Peyer's patch (tissue), 4 donors: ENCODE results near the gene MORN3. TPM values are rescaled to one million over a fixed set of nuclear protein-coding genes. Genes with fewer than 3 reads are reported as not detected.
"Not testable (repeated sequence)": the region's sequence is repeated elsewhere in the genome, so short reads cannot be mapped to it uniquely, and the experiment has no call there.

ENCODE experiments used
- DNase-seq, 3 donors: peaks; one replicate each; pipeline ENCODE4 v3.0.0-alpha.2; 2017 to 2019
- H3K27ac ChIP-seq, 4 donors: fragments of 200-600 bp; sonication (generic); one replicate each; pipeline ENCODE4 v1.5.1; 2016 to 2019
- H3K27me3 ChIP-seq, 2 donors: fragments of 200-600 bp; sonication (generic); one replicate each; pipeline ENCODE4 v1.5.1; 2019
- H3K36me3 ChIP-seq, 3 donors: fragments of 200-600 bp; sonication (generic); one replicate each; pipeline ENCODE4 v1.5.1; 2016 to 2019
- H3K4me1 ChIP-seq, 4 donors: fragments of 200-600 bp; sonication (generic); one replicate each; pipeline ENCODE4 v1.5.1; 2016 to 2019
- H3K4me3 ChIP-seq, 4 donors: fragments of 200-600 bp; sonication (generic); 1 replicate in 3 of 4; 2 replicates in 1 of 4; pipeline ENCODE4 v1.5.1; 2016 to 2019; ENCODE audit warnings: mild to moderate bottlenecking in 1 of 4
- H3K9me3 ChIP-seq, 4 donors: fragments of 200-600 bp; sonication (generic); one replicate each; pipeline ENCODE4 v1.5.1; 2016 to 2019; ENCODE audit warnings: mild to moderate bottlenecking in 1 of 4
- CTCF ChIP-seq, 6 experiments: fragments of 450-650 bp in 4 of 6; fragments of 200-600 bp in 2 of 6; sonication (generic) in 1 of 6; IDR thresholded peaks; one replicate each; pipeline ENCODE4 v1.5.1; 2017 to 2019; ENCODE audit warnings: antibody characterized with exemption in 6 of 6, mild to moderate bottlenecking in 3 of 6, moderate library complexity in 1 of 6
- POLR2A ChIP-seq, 2 donors: fragments of 450-650 bp; IDR thresholded peaks; one replicate each; pipeline ENCODE4 v1.5.1; 2017; ENCODE audit warnings: antibody characterized with exemption in 2 of 2, mild to moderate bottlenecking in 2 of 2, moderate library complexity in 2 of 2
- total RNA-seq, 4 donors: library from RNA; depleted of rRNA; stranded (reverse); fragments of >200 nt; gene quantifications; one replicate each; pipeline ENCODE4 v1.1.0, GENCODE V29; 2016

Gene MORN3
- total RNA-seq, 4 donors from 2014 or later = not detected

DNA sequence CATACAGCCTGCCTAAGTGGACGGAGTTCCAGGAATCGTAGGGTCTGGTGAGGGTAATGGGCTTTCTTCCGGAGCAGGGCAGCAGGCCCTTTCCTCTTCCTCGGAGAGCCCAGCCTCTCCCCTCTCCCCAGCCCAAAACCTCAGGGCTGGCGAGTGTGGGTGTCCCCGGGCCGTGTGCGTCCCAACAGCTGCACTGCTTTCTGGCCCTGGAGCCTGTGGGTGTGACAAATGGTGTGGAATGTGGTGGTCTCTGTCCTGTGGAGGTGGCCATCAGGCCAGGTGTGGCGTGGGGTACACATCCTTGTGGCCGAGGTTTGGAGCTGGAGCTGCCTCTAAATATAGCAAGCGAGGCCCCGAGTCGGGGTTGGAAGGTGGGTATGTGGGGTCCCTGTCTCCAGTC lies 34.6 kb downstream of the MORN3 start:
- no peak overlapping the region for H3K27ac ChIP-seq
- H3K36me3 ChIP-seq = no peaks in the 10 kb centered on the region
- no peak overlapping the region for H3K4me3 ChIP-seq
- no peaks in the 10 kb centered on the region for H3K9me3 ChIP-seq
- no peak for DNase-seq
- H3K4me1 ChIP-seq = peaks cover 0 to 28% (median 24%) of the 10 kb centered on the region in 4 donors
- no peak for TF ChIP-seq POLR2A (IDR thresholded peaks at IDR 0.05)
- no peak for TF ChIP-seq CTCF (IDR thresholded peaks at IDR 0.05)
- H3K27me3 ChIP-seq = no peaks in the 10 kb centered on the region

GRCh38 chr12:121633833-121634196 lies 35.6 kb downstream of the MORN3 start:
- not testable (repeated sequence) for H3K36me3 ChIP-seq, H3K27me3 ChIP-seq, H3K27ac ChIP-seq, DNase-seq, H3K4me3 ChIP-seq, H3K9me3 ChIP-seq
- peaks cover 0 to 37% (median 31%) of the 10 kb centered on the region in 4 donors for H3K4me1 ChIP-seq

- Histone ChIP-seq H3K4me3 (no peak overlapping the region), H3K36me3 (no peaks in the 10 kb centered on the region), H3K27me3 (no peaks in the 10 kb centered on the region), H3K27ac (peak overlapping the region in 3 of 4 donors; percentile 31 to 72 (median 62)), H3K4me1 (peaks cover 0 to 49% (median 30%) of the 10 kb centered on the region in 4 donors), H3K9me3 (no peaks in the 10 kb centered on the region)
- TF ChIP-seq CTCF (IDR thresholded peaks at IDR 0.05) = no peak
- TF ChIP-seq POLR2A (IDR thresholded peaks at IDR 0.05) = no peak
- no peak for DNase-seq
Measured at GRCh38 chr12:121632069-121632970, 37.1 kb downstream of the MORN3 start.

GRCh38 chr12:121630791-121631355 lies 38.6 kb downstream of the MORN3 start:
- H3K4me1 ChIP-seq = peaks cover 0 to 49% (median 24%) of the 10 kb centered on the region in 4 donors
- no peaks in the 10 kb centered on the region for H3K27me3 ChIP-seq
- no peaks in the 10 kb centered on the region for H3K36me3 ChIP-seq
- TF ChIP-seq CTCF (IDR thresholded peaks at IDR 0.05) (no peak), POLR2A (IDR thresholded peaks at IDR 0.05) (no peak)
- no peak for DNase-seq
- no peak overlapping the region for H3K4me3 ChIP-seq
- peak overlapping the region in 1 of 4 donors; percentile 37 for H3K27ac ChIP-seq
- H3K9me3 ChIP-seq = no peaks in the 10 kb centered on the region

DNA sequence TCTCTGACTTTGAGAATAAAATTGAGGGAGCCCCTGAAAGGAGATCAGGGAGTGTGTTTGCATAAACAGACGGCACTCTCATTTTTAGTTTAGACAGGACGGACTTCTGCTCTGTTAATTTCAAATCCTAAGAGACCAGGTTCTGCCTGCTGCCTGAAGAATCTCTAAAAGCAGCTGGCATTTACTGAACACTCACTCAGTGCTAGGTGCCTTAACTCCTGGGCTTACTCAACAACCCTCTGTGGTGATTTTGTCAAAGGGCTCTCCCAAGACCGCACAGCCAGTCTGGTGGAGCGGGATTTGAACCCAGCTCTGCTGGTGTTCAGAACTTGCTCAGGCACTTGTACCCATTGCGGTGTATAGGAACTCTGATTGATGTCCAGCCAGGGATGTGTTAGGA lies 40.9 kb downstream of the MORN3 start:
- no peaks in the 10 kb centered on the region for H3K36me3 ChIP-seq
- H3K27ac ChIP-seq = peak overlapping the region; percentile 94 to 100 (median 96)
- no peak for TF ChIP-seq POLR2A (IDR thresholded peaks at IDR 0.05)
- no peak for TF ChIP-seq CTCF (IDR thresholded peaks at IDR 0.05)
- H3K4me3 ChIP-seq = peak overlapping the region in 2 of 4 donors; percentile 87 to 90
- no peak for DNase-seq
- H3K4me1 ChIP-seq = peaks cover 3 to 57% (median 27%) of the 10 kb centered on the region in 4 donors
- H3K27me3 ChIP-seq = no peaks in the 10 kb centered on the region
- no peaks in the 10 kb centered on the region for H3K9me3 ChIP-seq

DNA sequence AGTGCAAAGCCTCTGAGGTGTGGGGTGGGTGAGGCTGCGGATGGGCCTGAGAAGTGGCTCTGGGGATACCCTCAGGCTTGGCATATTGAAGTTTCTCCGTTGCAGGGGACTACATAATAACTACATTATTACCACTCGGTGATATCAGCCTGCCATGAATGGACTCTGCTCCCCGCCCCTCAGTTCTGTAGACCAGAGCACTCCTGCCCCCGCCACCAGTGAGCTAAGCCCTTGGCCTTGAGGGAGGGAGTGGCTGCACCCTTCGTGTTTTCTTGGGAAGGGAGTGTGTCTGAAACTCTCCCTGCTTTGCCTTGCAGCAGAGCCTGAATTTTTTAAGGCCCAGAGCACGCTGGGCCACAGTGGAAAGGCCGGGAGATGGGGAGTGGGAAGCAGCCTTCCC lies 41.4 kb downstream of the MORN3 start:
- Histone ChIP-seq H3K36me3 (no peaks in the 10 kb centered on the region), H3K4me1 (peaks cover 3 to 52% (median 25%) of the 10 kb centered on the region in 4 donors), H3K27ac (peak overlapping the region; percentile 94 to 100 (median 96)), H3K27me3 (no peaks in the 10 kb centered on the region), H3K9me3 (no peaks in the 10 kb centered on the region), H3K4me3 (peak overlapping the region; percentile 84 to 90 (median 88))
- DNase-seq = peak; percentile 31 to 71 (median 67)
- TF ChIP-seq POLR2A (IDR thresholded peaks at IDR 0.05) (peak in 1 of 2 donors; percentile 20), CTCF (IDR thresholded peaks at IDR 0.05) (no peak)
